Right lobe of liver (tissue), 4 donors: ENCODE measurements around the gene B3GALT6.

Source experiments
- POLR2A ChIP-seq: fragments of 450-650 bp; IDR thresholded peaks from one replicate; pipeline ENCODE4 v1.6.1; 2017; ENCODE audit warnings: antibody characterized with exemption, mild to moderate bottlenecking
- TF ChIP-seq, protein P1 (sequence below), 4 donors: fragments of 200-600 bp in 3 of 4; fragments of 450-650 bp in 1 of 4; IDR thresholded peaks; one replicate each; pipeline versions ENCODE4 v1.5.1 to v1.8.0; 2016 to 2022; ENCODE audit warnings: antibody characterized with exemption in 4 of 4, mild to moderate bottlenecking in 2 of 4
- donor health status: DM: no; HTN: no; CAD: no.
- donor health status: DM: no; HTN: no; CAD: no.
- donor health status: DM: no; HTN: yes; CAD: no.

DNA sequence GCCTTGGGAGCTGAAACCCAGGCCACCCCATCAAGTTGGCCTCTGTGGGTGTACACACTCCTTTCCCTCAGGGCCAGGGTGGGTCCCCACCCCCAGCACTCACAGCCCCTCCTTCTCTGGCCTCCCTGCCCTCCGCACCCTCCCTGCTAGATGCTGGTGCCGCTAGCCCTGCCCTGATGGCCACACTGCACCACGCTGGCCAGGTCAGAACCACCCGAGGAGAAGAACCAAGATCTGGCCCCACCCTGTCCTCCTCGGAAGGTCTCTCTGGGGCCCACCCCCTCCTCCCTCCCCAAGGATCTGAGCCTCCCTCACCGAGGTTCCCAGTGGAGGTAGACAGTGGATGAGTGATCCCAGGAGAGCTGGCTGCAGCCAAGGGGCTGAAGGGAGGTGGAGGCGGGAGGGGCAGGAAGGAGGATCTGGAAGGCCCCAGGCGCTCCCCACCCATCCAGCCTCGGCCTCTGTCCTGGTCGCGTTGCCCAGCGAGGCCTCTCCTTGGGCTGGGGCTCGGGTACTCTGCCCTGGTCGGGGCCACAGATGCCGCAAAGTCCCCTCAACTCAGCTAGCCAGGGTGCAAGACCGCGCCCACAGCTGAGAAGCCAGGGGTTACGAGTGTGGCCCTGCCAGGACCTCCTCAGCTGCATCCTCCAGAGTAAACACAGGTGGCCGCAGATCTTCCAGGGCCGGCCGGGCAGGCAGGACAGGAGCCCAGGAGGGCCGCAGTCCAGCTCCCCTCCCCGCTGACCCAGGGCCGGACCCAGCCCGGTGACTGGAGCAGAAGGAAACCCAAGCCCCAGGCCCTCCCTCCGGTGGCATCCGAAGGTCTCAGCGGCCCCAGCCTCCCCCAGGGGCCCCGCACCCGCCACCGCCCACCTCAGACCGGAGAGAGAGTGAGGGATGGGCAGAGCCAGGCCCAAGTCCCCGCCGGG, 5.2 kb downstream of the B3GALT6 start:
- TF ChIP-seq, protein P1, sequence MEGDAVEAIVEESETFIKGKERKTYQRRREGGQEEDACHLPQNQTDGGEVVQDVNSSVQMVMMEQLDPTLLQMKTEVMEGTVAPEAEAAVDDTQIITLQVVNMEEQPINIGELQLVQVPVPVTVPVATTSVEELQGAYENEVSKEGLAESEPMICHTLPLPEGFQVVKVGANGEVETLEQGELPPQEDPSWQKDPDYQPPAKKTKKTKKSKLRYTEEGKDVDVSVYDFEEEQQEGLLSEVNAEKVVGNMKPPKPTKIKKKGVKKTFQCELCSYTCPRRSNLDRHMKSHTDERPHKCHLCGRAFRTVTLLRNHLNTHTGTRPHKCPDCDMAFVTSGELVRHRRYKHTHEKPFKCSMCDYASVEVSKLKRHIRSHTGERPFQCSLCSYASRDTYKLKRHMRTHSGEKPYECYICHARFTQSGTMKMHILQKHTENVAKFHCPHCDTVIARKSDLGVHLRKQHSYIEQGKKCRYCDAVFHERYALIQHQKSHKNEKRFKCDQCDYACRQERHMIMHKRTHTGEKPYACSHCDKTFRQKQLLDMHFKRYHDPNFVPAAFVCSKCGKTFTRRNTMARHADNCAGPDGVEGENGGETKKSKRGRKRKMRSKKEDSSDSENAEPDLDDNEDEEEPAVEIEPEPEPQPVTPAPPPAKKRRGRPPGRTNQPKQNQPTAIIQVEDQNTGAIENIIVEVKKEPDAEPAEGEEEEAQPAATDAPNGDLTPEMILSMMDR (IDR thresholded peaks at IDR 0.05), result no peak
- no peak for TF ChIP-seq POLR2A
